OCI-LY1 (cell line): ENCODE results near the gene GTF2H2C.

Source experiments
- H2AFZ ChIP-seq: fragments of 200-600 bp; sonication (generic), shearing (Covaris generic); 2 replicates; pipeline ENCODE4 v1.6.0; 2014; ENCODE audit warnings: antibody characterized with exemption, mild to moderate bottlenecking, low read length
- H3F3A ChIP-seq: fragments of 200-600 bp; sonication (generic), shearing (Covaris generic); 2 replicates; pipeline ENCODE4 v1.6.0; 2014; ENCODE audit warnings: mild to moderate bottlenecking, antibody characterized with exemption, low read length, moderate library complexity; ENCODE audit not compliant: insufficient read depth
- H3K27ac ChIP-seq: fragments of 200-600 bp; sonication (generic); 2 replicates; pipeline ENCODE4 v1.5.1; 2014; ENCODE audit warnings: low read length, mixed run types, mild to moderate bottlenecking, low read depth; ENCODE audit not compliant: poor library complexity, severe bottlenecking
- H3K27me3 ChIP-seq: fragments of 200-600 bp; sonication (generic); 2 replicates; pipeline ENCODE4 v1.6.0; 2014; ENCODE audit warnings: antibody characterized with exemption, mild to moderate bottlenecking, low read length, moderate library complexity; ENCODE audit not compliant: insufficient read depth
- H3K36me3 ChIP-seq: fragments of 200-600 bp; sonication (generic); 2 replicates; pipeline ENCODE4 v1.6.1; 2014; ENCODE audit warnings: mild to moderate bottlenecking, antibody characterized with exemption, low read length, moderate library complexity, mixed read lengths; ENCODE audit not compliant: insufficient read depth
- H3K4me1 ChIP-seq: fragments of 200-600 bp; sonication (generic); 2 replicates; pipeline ENCODE4 v1.5.1; 2014; ENCODE audit warnings: mild to moderate bottlenecking, low read length, moderate library complexity; ENCODE audit not compliant: insufficient read depth, severe bottlenecking
- H3K4me2 ChIP-seq: fragments of 200-600 bp; sonication (generic), shearing (Covaris generic); 2 replicates; pipeline ENCODE4 v1.6.1; 2014; ENCODE audit warnings: low read length
- H3K4me3 ChIP-seq: fragments of 200-600 bp; sonication (generic); 2 replicates; pipeline ENCODE4 v1.5.1; 2014; ENCODE audit warnings: low read length, low read depth, mild to moderate bottlenecking, mixed read lengths; ENCODE audit not compliant: poor library complexity, severe bottlenecking
- H3K79me2 ChIP-seq: fragments of 200-600 bp; shearing (Covaris generic); 2 replicates; pipeline ENCODE4 v1.6.1; 2016; ENCODE audit warnings: mixed run types, low read length, mixed read lengths; ENCODE audit not compliant: insufficient read depth
- H3K9ac ChIP-seq: fragments of 200-600 bp; sonication (generic), shearing (Covaris generic); 2 replicates; pipeline ENCODE4 v1.6.1; 2014; ENCODE audit warnings: mild to moderate bottlenecking, low read length, mixed read lengths
- H3K9me2 ChIP-seq: fragments of 200-600 bp; sonication (generic), shearing (Covaris generic); 2 replicates; pipeline ENCODE4 v1.6.1; 2014; ENCODE audit warnings: low read depth, mild to moderate bottlenecking, low read length, mixed read lengths
- H3K9me3 ChIP-seq: fragments of 200-600 bp; shearing (Covaris generic); 2 replicates; pipeline ENCODE4 v1.6.1; 2014; ENCODE audit warnings: low read length, mixed read lengths
- H4K20me1 ChIP-seq: fragments of 200-600 bp; sonication (generic), shearing (Covaris generic); 2 replicates; pipeline ENCODE4 v1.6.0; 2016; ENCODE audit warnings: mild to moderate bottlenecking, low read length; ENCODE audit not compliant: insufficient read depth
- EZH2 ChIP-seq: fragments of 200-600 bp; sonication (generic), shearing (Covaris generic); IDR thresholded peaks from 2 replicates; pipeline ENCODE4 v1.8.0; 2017; ENCODE audit warnings: borderline replicate concordance, mixed run types, mild to moderate bottlenecking, antibody characterized with exemption, low read length, moderate library complexity, mixed read lengths
- TF ChIP-seq, protein P1 (sequence below): fragments of 200-600 bp; sonication (generic), shearing (Covaris generic); IDR thresholded peaks from 2 replicates; pipeline ENCODE4 v1.5.1; 2017; ENCODE audit warnings: mild to moderate bottlenecking, antibody characterized with exemption, low read length, moderate library complexity, mixed read lengths

GTF2H2C gene

DNA sequence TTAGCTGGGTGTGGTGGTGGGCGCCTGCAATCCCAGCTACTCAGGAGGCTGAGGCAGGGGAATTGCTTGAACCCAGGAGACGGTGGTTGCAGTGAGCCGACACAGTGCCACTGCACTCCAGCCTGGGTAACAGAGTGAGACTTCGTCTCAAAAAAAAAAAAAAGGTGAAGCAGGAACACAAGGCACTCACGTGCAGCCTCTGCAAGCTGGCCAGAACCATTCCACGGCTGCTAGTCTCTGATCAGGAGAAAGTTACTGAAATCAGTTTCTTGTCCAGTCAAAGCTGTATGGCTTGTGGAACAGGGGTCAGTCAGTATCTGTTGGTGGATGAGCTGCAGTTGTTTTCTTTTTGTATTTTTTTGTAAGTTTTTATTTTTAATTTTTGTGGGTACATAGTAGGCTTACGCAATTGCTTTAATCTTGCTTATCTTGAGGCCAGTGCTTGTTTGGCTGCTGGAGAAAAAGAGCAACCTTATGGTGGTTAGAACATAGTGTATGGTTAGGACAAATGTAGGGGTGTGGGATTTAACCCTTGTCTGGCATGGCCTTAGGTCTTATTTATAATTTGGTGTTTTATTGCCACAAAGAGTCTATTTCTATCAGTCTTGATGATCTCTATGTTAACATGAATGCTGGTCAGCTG, 32.7 kb upstream of the GTF2H2C start:
- TF ChIP-seq, protein P1, sequence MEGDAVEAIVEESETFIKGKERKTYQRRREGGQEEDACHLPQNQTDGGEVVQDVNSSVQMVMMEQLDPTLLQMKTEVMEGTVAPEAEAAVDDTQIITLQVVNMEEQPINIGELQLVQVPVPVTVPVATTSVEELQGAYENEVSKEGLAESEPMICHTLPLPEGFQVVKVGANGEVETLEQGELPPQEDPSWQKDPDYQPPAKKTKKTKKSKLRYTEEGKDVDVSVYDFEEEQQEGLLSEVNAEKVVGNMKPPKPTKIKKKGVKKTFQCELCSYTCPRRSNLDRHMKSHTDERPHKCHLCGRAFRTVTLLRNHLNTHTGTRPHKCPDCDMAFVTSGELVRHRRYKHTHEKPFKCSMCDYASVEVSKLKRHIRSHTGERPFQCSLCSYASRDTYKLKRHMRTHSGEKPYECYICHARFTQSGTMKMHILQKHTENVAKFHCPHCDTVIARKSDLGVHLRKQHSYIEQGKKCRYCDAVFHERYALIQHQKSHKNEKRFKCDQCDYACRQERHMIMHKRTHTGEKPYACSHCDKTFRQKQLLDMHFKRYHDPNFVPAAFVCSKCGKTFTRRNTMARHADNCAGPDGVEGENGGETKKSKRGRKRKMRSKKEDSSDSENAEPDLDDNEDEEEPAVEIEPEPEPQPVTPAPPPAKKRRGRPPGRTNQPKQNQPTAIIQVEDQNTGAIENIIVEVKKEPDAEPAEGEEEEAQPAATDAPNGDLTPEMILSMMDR: no peak
- TF ChIP-seq EZH2: no peak
- no peak overlapping the region for H3K9ac ChIP-seq
- no peak overlapping the region for H3K27ac ChIP-seq
- H3K36me3 ChIP-seq: no peaks in the 10 kb centered on the region
- no peaks in the 10 kb centered on the region for H3K79me2 ChIP-seq
- no peaks in the 10 kb centered on the region for H3K9me3 ChIP-seq
- no peak overlapping the region for H3K4me2 ChIP-seq
- no peaks in the 10 kb centered on the region; the same call in 1 of the 2 replicates for H3K27me3 ChIP-seq
- no peaks in the 10 kb centered on the region for H3F3A ChIP-seq
- H3K9me2 ChIP-seq: no peaks in the 10 kb centered on the region
- no peak overlapping the region for H3K4me3 ChIP-seq
- H2AFZ ChIP-seq: no peak overlapping the region
- no peaks in the 10 kb centered on the region for H3K4me1 ChIP-seq
- no peaks in the 10 kb centered on the region for H4K20me1 ChIP-seq

DNA sequence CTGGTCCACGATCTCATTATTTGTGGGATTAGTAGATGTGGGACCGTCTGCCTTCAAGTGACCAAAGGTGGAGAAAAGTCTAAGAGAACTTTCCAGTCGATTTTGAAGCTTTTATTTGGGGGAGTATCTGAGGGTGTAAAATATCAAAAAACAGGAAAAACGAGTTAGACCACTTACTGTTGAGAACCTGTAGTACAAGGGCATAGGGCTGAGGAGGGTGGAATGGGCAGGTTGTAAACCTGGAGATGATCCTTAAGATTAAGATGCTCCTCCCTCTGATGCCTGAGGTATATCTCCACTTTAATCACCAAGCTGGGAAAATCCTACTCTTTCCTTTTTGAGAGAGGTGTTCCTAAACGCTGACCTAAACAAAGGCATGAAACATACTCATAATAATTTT, 32.0 kb upstream of the GTF2H2C start:
- no peaks in the 10 kb centered on the region for H3K79me2 ChIP-seq
- H2AFZ ChIP-seq: no peak overlapping the region
- no peak overlapping the region for H3K4me2 ChIP-seq
- no peaks in the 10 kb centered on the region for H3K9me3 ChIP-seq
- H3K9ac ChIP-seq: no peak overlapping the region
- H3K4me1 ChIP-seq: no peaks in the 10 kb centered on the region
- no peak overlapping the region for H3K4me3 ChIP-seq
- H3K36me3 ChIP-seq: no peaks in the 10 kb centered on the region
- H3K27ac ChIP-seq: no peak overlapping the region
- H4K20me1 ChIP-seq: no peaks in the 10 kb centered on the region
- no peak for TF ChIP-seq EZH2
- TF ChIP-seq, protein P1: no peak
- H3K27me3 ChIP-seq: no peaks in the 10 kb centered on the region; the same call in 1 of the 2 replicates
- no peaks in the 10 kb centered on the region for H3F3A ChIP-seq
- H3K9me2 ChIP-seq: no peaks in the 10 kb centered on the region

DNA sequence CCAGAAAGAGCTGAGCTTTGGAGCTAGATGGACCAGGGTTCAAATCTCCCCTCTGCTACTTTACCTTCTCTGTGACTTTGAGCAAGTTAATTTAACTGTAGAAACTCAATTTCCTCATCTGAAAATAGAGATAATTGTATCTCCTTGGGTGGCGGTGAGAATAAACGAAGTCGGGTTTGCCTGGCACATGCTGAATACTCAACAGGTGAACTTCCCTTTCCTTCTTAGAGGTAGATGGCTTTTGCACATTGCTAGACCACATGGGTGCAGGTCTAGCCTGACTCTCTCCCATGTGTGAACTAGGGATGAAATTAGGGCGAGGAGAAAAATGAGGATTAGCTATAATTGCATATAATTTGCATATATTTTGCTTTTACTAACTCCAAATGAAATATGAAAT, 31.4 kb upstream of the GTF2H2C start:
- H3K4me1 ChIP-seq: no peaks in the 10 kb centered on the region
- H2AFZ ChIP-seq: no peak overlapping the region
- no peaks in the 10 kb centered on the region for H3K9me3 ChIP-seq
- H3K4me3 ChIP-seq: no peak overlapping the region
- no peaks in the 10 kb centered on the region for H3F3A ChIP-seq
- H3K27ac ChIP-seq: no peak overlapping the region
- H3K4me2 ChIP-seq: no peak overlapping the region
- H3K36me3 ChIP-seq: no peaks in the 10 kb centered on the region
- H3K9ac ChIP-seq: no peak overlapping the region
- no peaks in the 10 kb centered on the region for H3K79me2 ChIP-seq
- H4K20me1 ChIP-seq: no peaks in the 10 kb centered on the region
- H3K27me3 ChIP-seq: no peaks in the 10 kb centered on the region; the same call in 1 of the 2 replicates
- no peak for TF ChIP-seq EZH2
- TF ChIP-seq, protein P1: no peak
- no peaks in the 10 kb centered on the region for H3K9me2 ChIP-seq
